H1 (cell line): Measurements from ENCODE around the gene FAM83C. TPM values are rescaled to one million over a fixed set of nuclear protein-coding genes. Genes with fewer than 3 reads are reported as not detected.

Source experiments
- CTCF ChIA-PET: fragments of 300-600 bp; sonication (Branson Sonifier 250); formaldehyde crosslinking; loops from one replicate; lab custom pipeline; 2021; ENCODE audit not compliant: partially characterized antibody; lab: Charles Lee
- POLR2A ChIA-PET: fragments of 300-600 bp; sonication (Branson Sonifier 250); formaldehyde crosslinking; loops from one replicate; lab custom pipeline; 2021; ENCODE audit warnings: inconsistent platforms; ENCODE audit not compliant: partially characterized antibody; lab: Charles Lee
- DNase-seq, 2 experiments: peaks; one replicate each; pipeline versions ENCODE4 v3.0.0 to v3.0.0-alpha.2; 2010 to 2022; ENCODE audit warnings: low spot score in 2 of 2, low read depth in 1 of 2, mixed read lengths in 1 of 2
- FAIRE-seq: peaks from 2 replicates; lab custom pipeline; 2011; peaks lifted over from hg19 to GRCh38; lab: Jason Lieb, UNC
- H2AFZ ChIP-seq: 2 replicates; pipeline ENCODE4 v1.8.1; 2012; ENCODE audit warnings: low read length, inconsistent platforms
- H2AK5ac ChIP-seq: 2 replicates; pipeline ENCODE4 v1.6.1; 2013; ENCODE audit warnings: low read depth, low read length
- H2BK120ac ChIP-seq: replicated peaks from 2 replicates; pipeline ENCODE3; 2013; ENCODE audit warnings: low read depth, low read length, inconsistent platforms
- H2BK12ac ChIP-seq: 2 replicates; pipeline ENCODE4 v1.6.1; 2013; ENCODE audit warnings: low read depth, low read length
- H2BK15ac ChIP-seq: 2 replicates; pipeline ENCODE4 v1.6.1; 2013; ENCODE audit warnings: low read length
- H2BK20ac ChIP-seq: 2 replicates; pipeline ENCODE4 v1.6.1; 2013; ENCODE audit warnings: low read length
- H2BK5ac ChIP-seq: 2 replicates; pipeline ENCODE4 v1.6.1; 2013; ENCODE audit warnings: low read depth, low read length
- H3K14ac ChIP-seq: 2 replicates; pipeline ENCODE4 v1.6.1; 2013; ENCODE audit warnings: inconsistent platforms; ENCODE audit not compliant: insufficient read length
- H3K18ac ChIP-seq: 2 replicates; pipeline ENCODE4 v1.6.1; 2013; ENCODE audit warnings: low read length; ENCODE audit errors: extremely low read depth
- H3K23ac ChIP-seq: 2 replicates; pipeline ENCODE4 v1.6.1; 2013; ENCODE audit warnings: inconsistent platforms; ENCODE audit not compliant: insufficient read length
- H3K23me2 ChIP-seq: 2 replicates; pipeline ENCODE4 v1.6.1; 2013; ENCODE audit warnings: low read depth, low read length
- H3K27ac ChIP-seq: 2 replicates; pipeline ENCODE4 v1.6.1; 2011; ENCODE audit warnings: low read depth, low read length, inconsistent platforms
- H3K27me3 ChIP-seq, 4 experiments: replicated peaks in 1 of 4; 1 replicate in 1 of 4; 2 replicates in 3 of 4; pipeline versions ENCODE4 v1.6.1 to v1.8.1; 2011 to 2013; ENCODE audit warnings: low read length in 3 of 4, mild to moderate bottlenecking in 3 of 4, inconsistent platforms in 2 of 4, mixed read lengths in 2 of 4, moderate library complexity in 1 of 4; ENCODE audit not compliant: control insufficient read depth in 3 of 4, insufficient read depth in 3 of 4; ENCODE audit errors: extremely low read depth in 1 of 4
- H3K36me3 ChIP-seq, 4 experiments: 2 replicates each; pipeline versions ENCODE4 v1.6.1 to v1.8.1; 2011 to 2013; ENCODE audit warnings: mild to moderate bottlenecking in 4 of 4, low read length in 3 of 4, moderate library complexity in 2 of 4, control low read depth in 1 of 4, inconsistent platforms in 1 of 4; ENCODE audit not compliant: insufficient read depth in 4 of 4, control insufficient read depth in 2 of 4
- H3K4ac ChIP-seq: replicated peaks from 2 replicates; pipeline ENCODE3; 2013; ENCODE audit warnings: low read length, low read depth, mixed read lengths, inconsistent platforms; ENCODE audit not compliant: insufficient read length
- H3K4me1 ChIP-seq, 4 experiments: replicated peaks in 1 of 4; 1 replicate in 1 of 4; 2 replicates in 3 of 4; pipeline versions ENCODE4 v1.6.1 to v1.8.1; 2011 to 2013; ENCODE audit warnings: low read length in 3 of 4, inconsistent platforms in 2 of 4, mixed read lengths in 1 of 4; ENCODE audit not compliant: insufficient read depth in 4 of 4, control insufficient read depth in 3 of 4
- H3K4me2 ChIP-seq, 2 experiments: 2 replicates each; pipeline versions ENCODE4 v1.6.1 to v1.8.1; 2011 to 2013; ENCODE audit warnings: low read depth in 2 of 2, low read length in 2 of 2, control low read depth in 1 of 2, inconsistent platforms in 1 of 2, mild to moderate bottlenecking in 1 of 2; ENCODE audit not compliant: insufficient read depth in 1 of 2
- H3K4me3 ChIP-seq, 4 experiments: fragments of 200-600, 300-600 bp in 1 of 4; sonication (generic), shearing (Covaris generic), sonication (Bioruptor Twin) in 1 of 4; 2 replicates each; pipeline versions ENCODE4 v1.5.1 to v1.8.1; 2011 to 2016; ENCODE audit warnings: low read length in 4 of 4, low read depth in 3 of 4, control low read depth in 2 of 4, inconsistent platforms in 2 of 4, mild to moderate bottlenecking in 2 of 4, mixed read lengths in 1 of 4, moderate library complexity in 1 of 4; ENCODE audit not compliant: insufficient read depth in 2 of 4; ENCODE audit errors: extremely low read depth in 1 of 4
- H3K56ac ChIP-seq: replicated peaks from 2 replicates; pipeline ENCODE3; 2013; ENCODE audit warnings: low read depth, mild to moderate bottlenecking, mixed read lengths, low read length, inconsistent platforms; ENCODE audit not compliant: insufficient read length
- H3K79me1 ChIP-seq: 2 replicates; pipeline ENCODE4 v1.6.1; 2013; ENCODE audit warnings: low read depth, low read length, control low read depth
- H3K79me2 ChIP-seq, 2 experiments: 2 replicates each; pipeline versions ENCODE4 v1.6.1 to v1.8.1; 2012 to 2013; ENCODE audit warnings: low read length in 2 of 2, mild to moderate bottlenecking in 2 of 2, inconsistent platforms in 1 of 2; ENCODE audit not compliant: insufficient read depth in 2 of 2, control insufficient read depth in 1 of 2
- H3K9ac ChIP-seq, 4 experiments: replicated peaks in 1 of 4; 1 replicate in 1 of 4; 2 replicates in 3 of 4; pipeline versions ENCODE4 v1.6.1 to v1.8.1; 2011 to 2013; ENCODE audit warnings: low read depth in 3 of 4, low read length in 3 of 4, control low read depth in 2 of 4, mild to moderate bottlenecking in 2 of 4, moderate library complexity in 2 of 4, inconsistent platforms in 1 of 4; ENCODE audit errors: extremely low read depth in 1 of 4
- H3K9me3 ChIP-seq, 2 experiments: 2 replicates each; pipeline versions ENCODE4 v1.6.1 to v1.8.1; 2012 to 2013; ENCODE audit warnings: mild to moderate bottlenecking in 2 of 2, moderate library complexity in 2 of 2, control low read depth in 1 of 2, inconsistent platforms in 1 of 2, low read depth in 1 of 2, low read length in 1 of 2, mixed read lengths in 1 of 2; ENCODE audit not compliant: insufficient read depth in 2 of 2
- H4K20me1 ChIP-seq, 2 experiments: replicated peaks in 1 of 2; 2 replicates each; pipeline versions ENCODE3 to v1.8.1; 2011 to 2013; ENCODE audit warnings: inconsistent platforms in 2 of 2, low read length in 2 of 2, mild to moderate bottlenecking in 1 of 2; ENCODE audit not compliant: insufficient read depth in 2 of 2, control insufficient read depth in 1 of 2
- H4K5ac ChIP-seq: 2 replicates; pipeline ENCODE4 v1.6.1; 2013; ENCODE audit warnings: low read length, low read depth, mixed read lengths, inconsistent platforms; ENCODE audit not compliant: insufficient read length
- H4K8ac ChIP-seq: 2 replicates; pipeline ENCODE4 v1.8.0; 2013; ENCODE audit warnings: mild to moderate bottlenecking, moderate library complexity, low read length, inconsistent platforms; ENCODE audit not compliant: insufficient read depth; ENCODE audit errors: extremely low read depth
- H4K91ac ChIP-seq: replicated peaks from 2 replicates; pipeline ENCODE3; 2013; ENCODE audit warnings: low read length, mixed read lengths, inconsistent platforms; ENCODE audit not compliant: insufficient read length
- HDAC2 ChIP-seq, 2 experiments: fragments of 300-600 bp in 1 of 2; sonication (generic) in 1 of 2; IDR thresholded peaks; 2 replicates each; pipeline ENCODE4 v1.6.1; 2011 to 2012; ENCODE audit warnings: low read depth in 2 of 2, low read length in 2 of 2, mild to moderate bottlenecking in 2 of 2, moderate library complexity in 2 of 2, borderline replicate concordance in 1 of 2, inconsistent platforms in 1 of 2
- KDM4A ChIP-seq: IDR thresholded peaks from one replicate; pipeline ENCODE4 v1.7.1; 2012; ENCODE audit warnings: low read depth, mild to moderate bottlenecking, moderate library complexity, low read length, inconsistent platforms; ENCODE audit not compliant: severe bottlenecking
- RFX5 ChIP-seq: IDR thresholded peaks from 2 replicates; pipeline ENCODE4 v1.6.1; 2011; ENCODE audit warnings: low read depth, low read length, improper control_type of control experiment, borderline replicate concordance
- SAP30 ChIP-seq: fragments of 300-600 bp; sonication (generic); IDR thresholded peaks from 2 replicates; pipeline ENCODE4 v1.7.1; 2012; ENCODE audit warnings: low read length, moderate library complexity, mild to moderate bottlenecking, inconsistent platforms; ENCODE audit not compliant: insufficient read depth, insufficient replicate concordance
- TBP ChIP-seq: IDR thresholded peaks from 2 replicates; pipeline ENCODE4 v1.6.1; 2011; ENCODE audit warnings: low read depth, low read length, improper control_type of control experiment
- WGBS, 2 experiments: shearing (Covaris generic) in 1 of 2; methylation state at CpG; one replicate each; pipeline versions ENCODE4 v1.1.6 to v1.1.7; 2013 to 2015; ENCODE audit warnings: low lambda C conversion rate in 2 of 2, mixed read lengths in 2 of 2, inconsistent platforms in 1 of 2, low coverage in 1 of 2, missing lambda C conversion rate in 1 of 2; ENCODE audit not compliant: insufficient replicate concordance in 2 of 2, insufficient coverage in 1 of 2, insufficient read length in 1 of 2; ENCODE audit errors: extremely low coverage in 1 of 2, missing lambda C conversion rate in 1 of 2; 5-methylcytosine and 5-hydroxymethylcytosine counted together
- polyA plus RNA-seq, 7 experiments: library from polyadenylated mRNA; depleted of rRNA in 3 of 7; stranded (reverse) in 5 of 7; unstranded in 2 of 7; fragments of >200 nt in 5 of 7; fragments of 200-250 nt in 2 of 7; gene quantifications; 1 replicate in 5 of 7; 2 replicates in 1 of 7; 4 replicates in 1 of 7; pipeline versions ENCODE4 v1.2.1 to v1.2.3, GENCODE V29; 2011 to 2013; ENCODE audit warnings: missing spikeins in 2 of 7, mixed read lengths in 2 of 7
- total RNA-seq: library from RNA; stranded (reverse); fragmentation: NEBNext Ultra II Directional; extraction: Animal tissue kit (Norgen Biotek cat#: 25700); gene quantifications from 2 replicates; pipeline ENCODE4 v1.2.1, GENCODE V29; 2021
- TF ChIP-seq, protein P1 (sequence below), 3 experiments: IDR thresholded peaks; 1 replicate in 2 of 3; 2 replicates in 1 of 3; pipeline versions ENCODE4 v1.5.1 to v1.6.1; 2011; ENCODE audit warnings: low read length in 3 of 3, mild to moderate bottlenecking in 3 of 3, inconsistent platforms in 2 of 3, low read depth in 1 of 3, moderate library complexity in 1 of 3; ENCODE audit not compliant: insufficient read depth in 1 of 3; ENCODE audit errors: control extremely low read depth in 1 of 3

FAM83C gene
- total and polyA plus RNA-seq, 2 of the 8 experiments (the other 6 are each of a cell fraction or from before 2014, with no cell fraction given) = not detected

GRCh38 chr20:35326021-35326739 lies 34.0 kb upstream of the FAM83C start:
- ChIA-PET CTCF (interaction anchor here (0.6 to 6.6 kb wide), 4 partner anchors 8 to 107 kb away, joined by 3 to 141 read pairs (median 4); no protein-coding TSS in a partner anchor), POLR2A (no interaction called here)
- 93% methylated on average over 11 of the region's 11 CpGs; no CpG with 5 or more reads in 1 of the 2 experiments for WGBS, 2 experiments
- no peak overlapping the region for H4K5ac ChIP-seq
- H2BK120ac ChIP-seq = no peak overlapping the region
- no peaks in the 10 kb centered on the region for H3K79me1 ChIP-seq
- H3K4me3 ChIP-seq = no peak overlapping the region
- H3K27ac ChIP-seq = no peak overlapping the region
- H4K91ac ChIP-seq = no peak overlapping the region
- H4K20me1 ChIP-seq = no peaks in the 10 kb centered on the region
- H2BK20ac ChIP-seq = no peak overlapping the region
- no peaks in the 10 kb centered on the region for H3K36me3 ChIP-seq
- H3K79me2 ChIP-seq = no peaks in the 10 kb centered on the region
- H3K18ac ChIP-seq = no peak overlapping the region
- H3K4me1 ChIP-seq = peaks cover 0 to 4% (median 1%) of the 10 kb centered on the region in 4 experiments; a peak in 2 of 7 replicates
- no peak overlapping the region for H2AK5ac ChIP-seq
- FAIRE-seq = no peak
- no peaks in the 10 kb centered on the region for H3K27me3 ChIP-seq
- no peak overlapping the region for H3K23ac ChIP-seq
- H3K4ac ChIP-seq = no peak overlapping the region
- no peak overlapping the region for H2BK12ac ChIP-seq
- no peaks in the 10 kb centered on the region for H3K9me3 ChIP-seq
- H3K23me2 ChIP-seq = no peaks in the 10 kb centered on the region
- H4K8ac ChIP-seq = no peak overlapping the region
- H2BK15ac ChIP-seq = no peak overlapping the region
- H3K4me2 ChIP-seq = no peak overlapping the region
- no peak overlapping the region for H3K14ac ChIP-seq
- H3K56ac ChIP-seq = no peak overlapping the region
- H2AFZ ChIP-seq = no peak overlapping the region
- peak overlapping the region in 1 of 4 experiments; percentile 12; a peak in 1 of 7 replicates for H3K9ac ChIP-seq
- DNase-seq = no peak
- H2BK5ac ChIP-seq = no peak overlapping the region
- TF ChIP-seq SAP30 (no peak), RFX5 (no peak), KDM4A (no peak), HDAC2 (IDR thresholded peaks at IDR 0.05; ENCODE audit: borderline replicate concordance in 1 of 2, low read depth in 2 of 2, low read length in 2 of 2) (no peak), TBP (no peak)
- TF ChIP-seq, protein P1, sequence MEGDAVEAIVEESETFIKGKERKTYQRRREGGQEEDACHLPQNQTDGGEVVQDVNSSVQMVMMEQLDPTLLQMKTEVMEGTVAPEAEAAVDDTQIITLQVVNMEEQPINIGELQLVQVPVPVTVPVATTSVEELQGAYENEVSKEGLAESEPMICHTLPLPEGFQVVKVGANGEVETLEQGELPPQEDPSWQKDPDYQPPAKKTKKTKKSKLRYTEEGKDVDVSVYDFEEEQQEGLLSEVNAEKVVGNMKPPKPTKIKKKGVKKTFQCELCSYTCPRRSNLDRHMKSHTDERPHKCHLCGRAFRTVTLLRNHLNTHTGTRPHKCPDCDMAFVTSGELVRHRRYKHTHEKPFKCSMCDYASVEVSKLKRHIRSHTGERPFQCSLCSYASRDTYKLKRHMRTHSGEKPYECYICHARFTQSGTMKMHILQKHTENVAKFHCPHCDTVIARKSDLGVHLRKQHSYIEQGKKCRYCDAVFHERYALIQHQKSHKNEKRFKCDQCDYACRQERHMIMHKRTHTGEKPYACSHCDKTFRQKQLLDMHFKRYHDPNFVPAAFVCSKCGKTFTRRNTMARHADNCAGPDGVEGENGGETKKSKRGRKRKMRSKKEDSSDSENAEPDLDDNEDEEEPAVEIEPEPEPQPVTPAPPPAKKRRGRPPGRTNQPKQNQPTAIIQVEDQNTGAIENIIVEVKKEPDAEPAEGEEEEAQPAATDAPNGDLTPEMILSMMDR (IDR thresholded peaks at IDR 0.05; ENCODE audit: control extremely low read depth in 1 of 3, insufficient read depth in 1 of 3, low read depth in 1 of 3, low read length in 3 of 3) = no peak
